ENCODE data around the gene PPP2R3B. TPM values are rescaled to one million over a fixed set of nuclear protein-coding genes. Genes with fewer than 3 reads are reported as not detected.

Gene PPP2R3B
- total and polyA plus RNA-seq, 2 of the 4 experiments (the other 2 are of a cell fraction), result 13.2 to 13.3 TPM

- BruUV-seq (replicated peaks), result no TSS peak
- Histone ChIP-seq H3K4me3 (ENCODE audit: insufficient read depth, low read depth, low read length) (no peak overlapping the region), H2AK9ac (replicated peaks; ENCODE audit: low read depth, low read length, poor library complexity) (no peak overlapping the region), H2BK15ac (ENCODE audit: low read depth, low read length) (no peak overlapping the region), H3K9ac (ENCODE audit: low read depth, low read length) (no peak overlapping the region), H4K8ac (ENCODE audit: low read depth in 2 of 2, low read length in 2 of 2) (no peak overlapping the region), H4K5ac (ENCODE audit: low read depth, low read length) (no peak overlapping the region), H2BK120ac (ENCODE audit: low read depth, low read length) (no peak overlapping the region), H2AFZ (replicated peaks; ENCODE audit: low read length, poor library complexity) (peak overlapping the region; percentile 57), H3K23ac (ENCODE audit: low read depth, low read length) (no peak overlapping the region), H3K9me1 (ENCODE audit: insufficient read depth, low read length) (no peaks in the 10 kb centered on the region), H3K9me3 (ENCODE audit: control insufficient read depth, insufficient read depth, low read length) (no peaks in the 10 kb centered on the region), H3K79me1 (ENCODE audit: low read depth in 1 of 2, low read length in 2 of 2) (no peaks in the 10 kb centered on the region), H3K14ac (replicated peaks; ENCODE audit: low read depth, low read length) (no peak overlapping the region), H3K4ac (ENCODE audit: low read depth, low read length) (no peak overlapping the region), H3K4me2 (ENCODE audit: low read depth, low read length) (no peak overlapping the region), H3K18ac (ENCODE audit: low read depth, low read length) (no peak overlapping the region), H3K27me3 (ENCODE audit: control insufficient read depth, insufficient read depth, low read length) (no peaks in the 10 kb centered on the region), H2BK5ac (ENCODE audit: low read depth, low read length, poor library complexity, severe bottlenecking) (no peak overlapping the region), H4K91ac (ENCODE audit: insufficient read depth, low read depth, low read length) (no peak overlapping the region), H3K27ac (ENCODE audit: insufficient read depth, low read length) (no peak overlapping the region), H2AK5ac (ENCODE audit: low read depth, low read length) (no peak overlapping the region), H3K4me1 (ENCODE audit: control insufficient read depth, insufficient read depth, low read length) (no peaks in the 10 kb centered on the region), H2BK20ac (ENCODE audit: low read depth, low read length) (no peak overlapping the region), H3K56ac (ENCODE audit: extremely low read depth, insufficient read depth, low read length) (no peak overlapping the region), H3K36me3 (ENCODE audit: control insufficient read depth, insufficient read depth, low read length) (no peaks in the 10 kb centered on the region), H4K20me1 (ENCODE audit: insufficient read depth, low read length) (no peaks in the 10 kb centered on the region)
- DNase-seq (peak; percentile 46), ATAC-seq (ENCODE audit: low read depth) (peak; percentile 94)
- CTCF ChIA-PET, result no interaction called here
- in situ Hi-C loops (cut with MboI; ENCODE audit: low sequenced_read_pairs), result no loop called here
- POLR2A ChIA-PET (ENCODE audit: unreplicated experiment), result no interaction called here
- intact Hi-C loops (cut with micrococcal nuclease), result no loop called here
- 0% methylated on average over 3 of the region's 20 CpGs; no CpG with 5 or more reads in 1 of the 2 experiments for WGBS, 2 experiments (ENCODE audit: extremely low coverage in 2 of 2, insufficient read length in 1 of 2)
- dilution Hi-C loops (cut with HindIII; ENCODE audit: low sequenced_read_pairs, unreplicated experiment), result no loop called here
- no peak for TF ChIP-seq CHD1 (IDR thresholded peaks at IDR 0.05; ENCODE audit: low read depth, low read length)
- no peak for TF ChIP-seq MAZ (IDR thresholded peaks at IDR 0.05; ENCODE audit: borderline replicate concordance, low read depth, low read length)
These were observed 10.9 kb upstream of the PPP2R3B start for GRCh38 chrX:397575-397974.
